ENCODE measurements around the gene MGARP.

The MGARP gene

GRCh38 chr4:139247241-139247640, 32.8 kb downstream of the MGARP start:
- H3K4me1 ChIP-seq (ENCODE audit: low read depth, poor library complexity, severe bottlenecking), result peaks cover 51% of the 10 kb centered on the region
- no peaks in the 10 kb centered on the region for H3K27me3 ChIP-seq (ENCODE audit: insufficient read depth, low read depth)
- no peak overlapping the region for H3K4me3 ChIP-seq (IDR thresholded peaks at IDR 0.05; ENCODE audit: insufficient read depth, low read depth, low read length)
- no peaks in the 10 kb centered on the region for H4K20me1 ChIP-seq (ENCODE audit: insufficient read depth)
- no peaks in the 10 kb centered on the region for H3K36me3 ChIP-seq (ENCODE audit: insufficient read depth)
- H2AFZ ChIP-seq (ENCODE audit: low read depth), result no peak overlapping the region
- no peak overlapping the region for H3K9ac ChIP-seq
- no peak for TF ChIP-seq CTCF (conservative IDR thresholded peaks at IDR 0.05; ENCODE audit: low read depth, low read length)
- no peak overlapping the region for H3K27ac ChIP-seq
- no peak overlapping the region for H3K4me2 ChIP-seq
- H3K79me2 ChIP-seq (ENCODE audit: insufficient read depth, low read depth), result no peaks in the 10 kb centered on the region

GRCh38 chr4:139246166-139246565, 33.9 kb downstream of the MGARP start:
- Histone ChIP-seq H3K79me2 (ENCODE audit: insufficient read depth, low read depth) (no peaks in the 10 kb centered on the region), H4K20me1 (ENCODE audit: insufficient read depth) (no peaks in the 10 kb centered on the region), H3K4me1 (ENCODE audit: low read depth, poor library complexity, severe bottlenecking) (peaks cover 62% of the 10 kb centered on the region), H3K27me3 (ENCODE audit: insufficient read depth, low read depth) (no peaks in the 10 kb centered on the region), H2AFZ (ENCODE audit: low read depth) (no peak overlapping the region), H3K36me3 (ENCODE audit: insufficient read depth) (no peaks in the 10 kb centered on the region), H3K4me3 (IDR thresholded peaks at IDR 0.05; ENCODE audit: insufficient read depth, low read depth, low read length) (no peak overlapping the region), H3K27ac (no peak overlapping the region), H3K4me2 (no peak overlapping the region), H3K9ac (no peak overlapping the region)
- TF ChIP-seq CTCF (conservative IDR thresholded peaks at IDR 0.05; ENCODE audit: low read depth, low read length), result no peak

- no peak overlapping the region for H2AFZ ChIP-seq (ENCODE audit: low read depth)
- no peaks in the 10 kb centered on the region for H3K36me3 ChIP-seq (ENCODE audit: insufficient read depth)
- no peak overlapping the region for H3K9ac ChIP-seq
- H4K20me1 ChIP-seq (ENCODE audit: insufficient read depth), result no peaks in the 10 kb centered on the region
- H3K79me2 ChIP-seq (ENCODE audit: insufficient read depth, low read depth), result no peaks in the 10 kb centered on the region
- no peaks in the 10 kb centered on the region for H3K27me3 ChIP-seq (ENCODE audit: insufficient read depth, low read depth)
- no peak overlapping the region for H3K4me3 ChIP-seq (IDR thresholded peaks at IDR 0.05; ENCODE audit: insufficient read depth, low read depth, low read length)
- no peak overlapping the region for H3K27ac ChIP-seq
- no peak overlapping the region; the same call in 1 of the 2 replicates for H3K4me2 ChIP-seq
- TF ChIP-seq CTCF (conservative IDR thresholded peaks at IDR 0.05; ENCODE audit: low read depth, low read length), result no peak
- peaks cover 66% of the 10 kb centered on the region for H3K4me1 ChIP-seq (ENCODE audit: low read depth, poor library complexity, severe bottlenecking)
Observed at GRCh38 chr4:139245590-139245989, 34.4 kb downstream of the MGARP start.

GRCh38 chr4:139243448-139244365, 36.3 kb downstream of the MGARP start:
- peak overlapping the region; percentile 70 for H3K27ac ChIP-seq
- H3K4me1 ChIP-seq (ENCODE audit: low read depth, poor library complexity, severe bottlenecking), result peaks cover 66% of the 10 kb centered on the region
- H3K4me3 ChIP-seq (IDR thresholded peaks at IDR 0.05; ENCODE audit: insufficient read depth, low read depth, low read length), result no peak overlapping the region
- H4K20me1 ChIP-seq (ENCODE audit: insufficient read depth), result no peaks in the 10 kb centered on the region
- no peaks in the 10 kb centered on the region for H3K27me3 ChIP-seq (ENCODE audit: insufficient read depth, low read depth)
- H3K4me2 ChIP-seq, result peak overlapping the region; percentile 72
- peak overlapping the region; percentile 16; the same call in 1 of the 2 replicates for H3K9ac ChIP-seq
- H2AFZ ChIP-seq (ENCODE audit: low read depth), result peak overlapping the region; percentile 12; the same call in 1 of the 2 replicates
- no peaks in the 10 kb centered on the region for H3K79me2 ChIP-seq (ENCODE audit: insufficient read depth, low read depth)
- H3K36me3 ChIP-seq (ENCODE audit: insufficient read depth), result no peaks in the 10 kb centered on the region
- TF ChIP-seq CTCF (conservative IDR thresholded peaks at IDR 0.05; ENCODE audit: low read depth, low read length), result no peak

Data from KMS-11 (cell line).